EH (cell line): ENCODE measurements around the gene NDEL1.
"Not testable (repeated sequence)": the region's sequence is repeated elsewhere in the genome, so short reads cannot be mapped to it uniquely, and the experiment has no call there.

Source experiments
- DNase-seq: peaks from one replicate; pipeline ENCODE4 v3.0.0-alpha.2; 2015; ENCODE audit warnings: low read depth

NDEL1 gene

GRCh38 chr17:8435245-8436168 lies at the start of gene NDEL1:
TSS of gene NDEL1 (plus strand) at chr17:8435884. CDS start at chr17:8444272, 8,388 bp downstream.
- peak; percentile 98 for DNase-seq

- DNase-seq: no peak
These were observed 48.8 kb upstream of the NDEL1 start for GRCh38 chr17:8386841-8387240.

- no peak for DNase-seq
These were observed 47.6 kb upstream of the NDEL1 start for GRCh38 chr17:8387914-8388651.

- DNase-seq: peak; percentile 66
These were observed 44.0 kb upstream of the NDEL1 start for GRCh38 chr17:8391711-8392110.

- no peak for DNase-seq
These were observed 43.4 kb upstream of the NDEL1 start for GRCh38 chr17:8392274-8392673.

- no peak for DNase-seq
These were observed 42.8 kb upstream of the NDEL1 start for GRCh38 chr17:8392674-8393469.

GRCh38 chr17:8393470-8394231 lies 42.0 kb upstream of the NDEL1 start:
- DNase-seq: peak; percentile 48

- not testable (repeated sequence) for DNase-seq
These were observed 41.2 kb upstream of the NDEL1 start for GRCh38 chr17:8394497-8394896.

- no peak for DNase-seq
These were observed 38.0 kb upstream of the NDEL1 start, which contains the start of gene RNF222 for GRCh38 chr17:8397636-8398035. TSS of gene RNF222 (minus strand) at chr17:8397827. CDS start at chr17:8393461, 4,366 bp downstream.

- DNase-seq: no peak
These were observed 36.7 kb upstream of the NDEL1 start for GRCh38 chr17:8398980-8399379.

GRCh38 chr17:8401107-8401506 lies 34.6 kb upstream of the NDEL1 start:
- no peak for DNase-seq

- DNase-seq: no peak
These were observed 32.7 kb upstream of the NDEL1 start for GRCh38 chr17:8402921-8403536.

- DNase-seq: no peak
These were observed 30.1 kb upstream of the NDEL1 start for GRCh38 chr17:8405499-8406016.

GRCh38 chr17:8406174-8406573 lies 29.5 kb upstream of the NDEL1 start:
- no peak for DNase-seq

- no peak for DNase-seq
These were observed 27.3 kb upstream of the NDEL1 start for GRCh38 chr17:8408371-8408770.

- peak; percentile 88 for DNase-seq
These were observed 25.5 kb upstream of the NDEL1 start for GRCh38 chr17:8409966-8410882.

- DNase-seq: no peak
These were observed 24.8 kb upstream of the NDEL1 start for GRCh38 chr17:8410883-8411238.

- DNase-seq: peak; percentile 30
These were observed 23.6 kb upstream of the NDEL1 start for GRCh38 chr17:8412089-8412488.

- DNase-seq: no peak
These were observed 22.4 kb upstream of the NDEL1 start for GRCh38 chr17:8413328-8413727.

GRCh38 chr17:8413938-8414337 lies 21.7 kb upstream of the NDEL1 start:
- DNase-seq: no peak
